Adipocyte (in vitro differentiated cells): ENCODE measurements around the gene WDR88.

Source experiments
- DNase-seq: peaks from one replicate; pipeline ENCODE4 v3.0.0-alpha.2; 2015; ENCODE audit warnings: low read depth
- H3K27me3 ChIP-seq: replicated peaks from 2 replicates; pipeline ENCODE4 v1.7.0; 2013; ENCODE audit warnings: mild to moderate bottlenecking, low read length, moderate library complexity; ENCODE audit not compliant: control insufficient read depth, insufficient read depth
- H3K36me3 ChIP-seq: 2 replicates; pipeline ENCODE4 v1.7.0; 2013; ENCODE audit warnings: low read length, mild to moderate bottlenecking, moderate library complexity; ENCODE audit not compliant: control insufficient read depth, insufficient read depth, severe bottlenecking
- H3K4me1 ChIP-seq: 2 replicates; pipeline ENCODE4 v1.7.0; 2013; ENCODE audit warnings: mild to moderate bottlenecking, low read length, moderate library complexity; ENCODE audit not compliant: control insufficient read depth, insufficient read depth
- H3K4me3 ChIP-seq: 2 replicates; pipeline ENCODE4 v1.7.0; 2013; ENCODE audit warnings: mild to moderate bottlenecking, low read length, moderate library complexity
- H3K9ac ChIP-seq: 2 replicates; pipeline ENCODE4 v1.7.0; 2013; ENCODE audit warnings: mild to moderate bottlenecking, low read length, moderate library complexity
- H3K9me3 ChIP-seq: 2 replicates; pipeline ENCODE4 v1.7.0; 2013; ENCODE audit warnings: mild to moderate bottlenecking, low read length, moderate library complexity; ENCODE audit not compliant: control insufficient read depth

The WDR88 gene, protein sequence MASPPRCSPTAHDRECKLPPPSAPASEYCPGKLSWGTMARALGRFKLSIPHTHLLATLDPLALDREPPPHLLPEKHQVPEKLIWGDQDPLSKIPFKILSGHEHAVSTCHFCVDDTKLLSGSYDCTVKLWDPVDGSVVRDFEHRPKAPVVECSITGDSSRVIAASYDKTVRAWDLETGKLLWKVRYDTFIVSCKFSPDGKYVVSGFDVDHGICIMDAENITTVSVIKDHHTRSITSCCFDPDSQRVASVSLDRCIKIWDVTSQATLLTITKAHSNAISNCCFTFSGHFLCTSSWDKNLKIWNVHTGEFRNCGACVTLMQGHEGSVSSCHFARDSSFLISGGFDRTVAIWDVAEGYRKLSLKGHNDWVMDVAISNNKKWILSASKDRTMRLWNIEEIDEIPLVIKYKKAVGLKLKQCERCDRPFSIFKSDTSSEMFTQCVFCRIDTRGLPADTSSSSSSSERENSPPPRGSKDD

GRCh38 chr19:33132021-33132420, at the start of gene WDR88:
Gene WDR88, plus strand, starts transcription at chr19:33132114. Its CDS starts 56 bp downstream, at chr19:33132170.
- no peak within 1 kb of the TSS for H3K9ac ChIP-seq
- DNase-seq, result no peak
- H3K9me3 ChIP-seq, result no peaks in the 10 kb centered on the region
- no peak within 1 kb of the TSS for H3K4me3 ChIP-seq
- H3K27me3 ChIP-seq, result peaks cover 4% of the 10 kb centered on the region
- no peaks in the 10 kb centered on the region for H3K4me1 ChIP-seq
- peaks cover 21% of the 10 kb centered on the region for H3K36me3 ChIP-seq

GRCh38 chr19:33085570-33086128, 46.3 kb upstream of the WDR88 start:
- Histone ChIP-seq H3K27me3 (no peaks in the 10 kb centered on the region), H3K4me3 (no peak overlapping the region), H3K9me3 (no peaks in the 10 kb centered on the region), H3K9ac (no peak overlapping the region), H3K4me1 (peaks cover 9% of the 10 kb centered on the region), H3K36me3 (peaks cover 24% of the 10 kb centered on the region)
- no peak for DNase-seq

- Histone ChIP-seq H3K4me3 (no peak overlapping the region), H3K27me3 (no peaks in the 10 kb centered on the region), H3K9ac (no peak overlapping the region), H3K9me3 (no peaks in the 10 kb centered on the region), H3K36me3 (peaks cover 34% of the 10 kb centered on the region), H3K4me1 (peaks cover 4% of the 10 kb centered on the region)
- no peak for DNase-seq
Measured at GRCh38 chr19:33086955-33087354, 45.0 kb upstream of the WDR88 start.

DNA sequence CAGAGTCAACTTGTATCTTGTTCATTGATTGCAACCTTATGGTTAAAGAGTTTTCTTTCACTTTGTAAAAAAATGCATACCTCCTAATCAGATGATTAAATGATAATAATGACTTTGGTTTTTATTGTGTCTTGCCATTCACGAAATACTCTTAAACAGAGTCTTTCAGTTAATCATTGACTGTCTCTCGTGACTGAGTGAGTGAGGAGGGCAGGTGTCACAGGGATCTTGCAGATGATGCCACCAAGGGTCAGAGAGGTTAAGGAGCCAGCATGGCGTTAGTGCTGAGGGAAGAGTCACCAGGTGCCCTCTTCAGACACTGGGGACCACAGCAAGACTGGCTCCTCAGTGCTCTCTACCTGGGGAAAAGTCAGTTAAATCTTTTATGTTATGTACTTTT, 42.9 kb upstream of the WDR88 start:
- Histone ChIP-seq H3K36me3 (peaks cover 50% of the 10 kb centered on the region), H3K9ac (no peak overlapping the region), H3K4me1 (no peaks in the 10 kb centered on the region), H3K9me3 (no peaks in the 10 kb centered on the region), H3K4me3 (no peak overlapping the region), H3K27me3 (no peaks in the 10 kb centered on the region)
- DNase-seq, result no peak

GRCh38 chr19:33090179-33090578, 41.7 kb upstream of the WDR88 start:
- Histone ChIP-seq H3K27me3 (no peaks in the 10 kb centered on the region), H3K36me3 (peaks cover 60% of the 10 kb centered on the region), H3K4me1 (no peaks in the 10 kb centered on the region), H3K4me3 (no peak overlapping the region), H3K9ac (no peak overlapping the region), H3K9me3 (no peaks in the 10 kb centered on the region)
- DNase-seq, result no peak

GRCh38 chr19:33093420-33094210, 38.3 kb upstream of the WDR88 start:
- no peak for DNase-seq
- no peaks in the 10 kb centered on the region for H3K4me1 ChIP-seq
- no peak overlapping the region for H3K9ac ChIP-seq
- peaks cover 80% of the 10 kb centered on the region for H3K36me3 ChIP-seq
- no peaks in the 10 kb centered on the region for H3K27me3 ChIP-seq
- H3K4me3 ChIP-seq, result no peak overlapping the region
- H3K9me3 ChIP-seq, result no peaks in the 10 kb centered on the region

DNA sequence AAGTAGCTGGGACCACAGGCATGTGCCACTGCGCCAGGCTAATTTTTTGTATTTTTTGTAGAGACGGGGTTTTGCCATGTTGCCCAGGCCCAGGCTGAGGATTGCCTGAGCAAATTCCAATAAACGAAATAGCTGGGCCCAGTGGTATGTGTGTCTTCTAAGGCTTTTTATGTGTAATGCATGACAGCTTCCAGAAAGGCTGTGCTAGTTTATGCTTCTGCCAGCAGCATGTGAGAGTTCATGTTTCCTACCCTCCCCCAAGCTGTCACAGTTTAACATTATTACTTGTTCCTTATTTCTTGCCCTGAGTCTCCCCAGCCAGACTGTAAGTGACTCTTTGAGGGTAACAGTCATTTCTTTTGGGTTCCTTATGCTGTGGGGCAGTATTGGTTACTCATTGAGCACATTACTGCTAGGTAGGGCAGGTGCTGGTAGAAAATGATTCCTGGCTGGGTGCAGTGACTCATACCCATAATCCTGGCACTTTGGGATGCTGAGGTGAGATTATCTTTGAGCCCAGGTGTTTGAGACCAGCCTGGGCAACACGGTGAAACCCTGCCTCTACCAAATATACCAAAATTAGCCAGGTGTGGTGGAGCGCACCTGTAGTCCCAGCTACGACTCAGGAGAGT, 37.4 kb upstream of the WDR88 start:
- Histone ChIP-seq H3K4me3 (no peak overlapping the region), H3K9me3 (no peaks in the 10 kb centered on the region), H3K36me3 (peaks cover 72% of the 10 kb centered on the region)

GRCh38 chr19:33096005-33096404, 35.9 kb upstream of the WDR88 start:
- no peaks in the 10 kb centered on the region for H3K4me1 ChIP-seq
- H3K36me3 ChIP-seq, result peaks cover 63% of the 10 kb centered on the region
- no peak overlapping the region for H3K9ac ChIP-seq
- no peak for DNase-seq
- no peak overlapping the region for H3K4me3 ChIP-seq
- no peaks in the 10 kb centered on the region for H3K9me3 ChIP-seq
- H3K27me3 ChIP-seq, result no peaks in the 10 kb centered on the region

More for the DNA sequence above, 37.4 kb upstream of the WDR88 start:
- Histone ChIP-seq H3K27me3 (no peaks in the 10 kb centered on the region), H3K9ac (no peak overlapping the region), H3K4me1 (no peaks in the 10 kb centered on the region)
- DNase-seq, result no peak

DNA sequence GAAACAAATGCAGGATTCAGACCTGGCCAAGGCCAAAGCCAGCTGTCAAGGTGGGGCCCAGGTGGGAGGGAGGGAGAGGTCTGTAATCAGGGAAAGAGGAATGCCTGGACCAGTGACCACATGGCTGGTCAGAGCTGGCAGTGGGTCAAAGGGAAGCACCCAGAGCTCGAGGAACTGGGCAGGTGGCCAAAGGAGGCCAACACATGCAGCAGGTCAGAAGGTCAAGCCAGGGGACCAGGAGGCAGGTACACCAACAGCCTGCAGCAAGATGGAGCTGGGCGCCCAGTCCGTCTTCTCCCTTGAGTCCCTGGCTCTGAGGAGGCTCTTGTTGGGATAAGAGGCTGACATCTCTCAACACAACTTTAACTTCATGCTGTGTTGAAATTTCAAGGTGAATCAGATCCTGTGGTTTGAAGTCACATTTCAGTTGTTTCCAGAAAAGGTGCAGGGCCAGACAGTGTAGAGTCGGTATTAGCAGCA, 33.8 kb upstream of the WDR88 start:
- H3K4me3 ChIP-seq, result no peak overlapping the region
- no peak overlapping the region for H3K9ac ChIP-seq
- H3K9me3 ChIP-seq, result no peaks in the 10 kb centered on the region
- H3K36me3 ChIP-seq, result peaks cover 65% of the 10 kb centered on the region
- H3K4me1 ChIP-seq, result no peaks in the 10 kb centered on the region
- no peak for DNase-seq
- H3K27me3 ChIP-seq, result no peaks in the 10 kb centered on the region

GRCh38 chr19:33100894-33101644, 30.8 kb upstream of the WDR88 start:
- H3K4me3 ChIP-seq, result no peak overlapping the region
- no peaks in the 10 kb centered on the region for H3K27me3 ChIP-seq
- no peak for DNase-seq
- no peaks in the 10 kb centered on the region for H3K4me1 ChIP-seq
- H3K9me3 ChIP-seq, result no peaks in the 10 kb centered on the region
- no peak overlapping the region for H3K9ac ChIP-seq
- H3K36me3 ChIP-seq, result peaks cover 47% of the 10 kb centered on the region
